Measurements from ENCODE around the gene ZNF329.

ZNF329 gene

DNA sequence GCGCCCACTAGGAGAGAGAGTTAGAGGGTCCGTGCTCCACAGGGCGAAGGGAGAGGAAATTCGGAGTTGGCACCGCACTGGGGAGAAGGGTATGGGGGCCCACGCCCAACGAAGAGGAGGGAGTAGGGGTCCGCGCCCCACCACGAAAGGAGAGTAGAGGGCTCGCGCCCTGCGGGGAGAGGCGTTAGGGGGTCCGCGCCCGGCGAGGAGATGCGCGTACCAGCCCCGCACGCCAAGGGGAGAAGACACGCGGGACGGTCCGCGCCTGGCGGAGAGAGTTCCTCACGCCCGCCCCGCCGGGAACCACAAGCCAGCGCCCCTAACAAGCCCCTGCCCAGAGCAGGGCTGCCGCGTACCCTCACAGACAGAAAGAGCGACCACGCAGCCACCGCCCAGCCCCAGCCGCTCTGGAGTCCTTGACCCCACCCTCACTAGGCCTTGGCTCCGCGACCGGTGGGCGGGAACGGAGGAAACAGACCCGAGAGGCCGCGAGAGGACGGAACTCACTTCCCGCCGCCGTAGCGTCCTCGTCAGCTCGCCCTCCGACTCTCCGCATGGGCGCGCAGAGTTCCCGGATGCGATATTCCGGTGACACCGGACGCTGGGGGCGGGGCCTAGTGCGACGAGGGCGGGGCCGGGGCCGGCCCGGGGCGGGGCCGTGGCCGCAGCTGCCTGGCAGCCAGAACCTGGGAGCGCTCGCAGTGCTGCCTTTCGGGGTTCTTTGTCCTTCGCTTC, 32.6 kb downstream of the ZNF329 start:
- DNase-seq, result no peak

DNA sequence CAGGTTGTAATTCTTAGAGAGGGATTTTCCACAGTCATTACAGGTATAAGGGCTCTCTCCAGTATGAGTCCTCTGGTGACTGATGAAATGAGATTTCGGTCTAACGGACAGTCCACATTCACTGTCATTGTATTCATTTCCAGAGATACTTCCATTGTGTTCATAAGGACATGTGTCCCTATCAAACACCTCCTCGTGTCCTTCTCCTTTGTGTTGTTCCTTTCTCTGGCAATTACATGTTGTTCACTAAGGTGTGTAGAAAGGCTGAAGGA, 42.1 kb downstream of the ZNF329 start:
- DNase-seq, result no peak

DNA sequence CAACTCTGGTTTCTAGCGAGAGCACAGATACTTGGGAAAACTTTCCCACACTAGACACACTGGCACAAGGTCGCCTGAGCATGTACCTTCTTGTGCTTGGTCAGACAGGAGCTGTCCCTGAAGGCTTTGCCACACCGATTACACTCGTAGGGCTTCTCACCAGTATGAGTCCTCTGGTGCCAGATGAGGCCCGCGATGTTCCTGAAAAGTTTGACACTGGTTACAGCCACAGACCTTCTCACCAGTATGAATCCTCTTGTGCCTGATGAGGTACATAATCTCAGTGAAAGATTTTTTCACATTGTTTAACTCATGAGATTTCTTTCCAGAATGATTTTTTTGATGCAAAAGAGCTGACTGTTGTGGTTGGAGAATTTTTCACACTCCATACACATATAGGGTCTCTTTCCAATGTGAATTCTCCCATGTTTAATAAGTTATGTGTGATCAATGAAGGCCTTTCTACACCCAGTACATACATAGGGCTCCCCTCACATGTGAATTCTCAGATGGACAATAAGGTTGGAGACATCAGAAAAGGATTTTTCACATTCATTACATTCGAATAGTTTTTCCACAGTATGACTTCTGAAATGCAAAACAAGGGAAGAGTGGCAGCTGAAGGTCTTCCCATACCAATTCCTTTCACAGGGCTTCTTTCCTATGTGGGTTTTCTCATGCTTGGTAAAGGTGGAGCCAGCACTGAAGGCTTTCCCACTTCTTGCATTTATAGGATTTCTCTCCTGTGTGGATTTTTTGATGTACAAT, 42.6 kb downstream of the ZNF329 start:
- no peak for DNase-seq

DNA sequence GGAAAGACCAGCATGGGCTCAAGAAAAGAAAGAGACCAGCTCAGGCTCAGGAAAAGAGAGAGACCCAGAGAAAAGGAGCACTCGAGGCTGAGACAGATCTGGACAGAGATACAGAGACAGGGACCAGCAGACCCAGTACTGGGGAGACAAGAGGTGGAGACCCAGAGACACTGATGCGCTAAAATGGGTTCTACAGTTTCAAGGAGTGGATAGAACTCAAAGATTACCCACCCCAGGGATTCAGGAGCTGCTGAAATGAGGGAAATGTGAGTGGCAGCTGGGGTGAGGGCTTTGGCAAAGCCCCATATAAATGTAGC, 51.9 kb downstream of the ZNF329 start:
- no peak for DNase-seq

DNA sequence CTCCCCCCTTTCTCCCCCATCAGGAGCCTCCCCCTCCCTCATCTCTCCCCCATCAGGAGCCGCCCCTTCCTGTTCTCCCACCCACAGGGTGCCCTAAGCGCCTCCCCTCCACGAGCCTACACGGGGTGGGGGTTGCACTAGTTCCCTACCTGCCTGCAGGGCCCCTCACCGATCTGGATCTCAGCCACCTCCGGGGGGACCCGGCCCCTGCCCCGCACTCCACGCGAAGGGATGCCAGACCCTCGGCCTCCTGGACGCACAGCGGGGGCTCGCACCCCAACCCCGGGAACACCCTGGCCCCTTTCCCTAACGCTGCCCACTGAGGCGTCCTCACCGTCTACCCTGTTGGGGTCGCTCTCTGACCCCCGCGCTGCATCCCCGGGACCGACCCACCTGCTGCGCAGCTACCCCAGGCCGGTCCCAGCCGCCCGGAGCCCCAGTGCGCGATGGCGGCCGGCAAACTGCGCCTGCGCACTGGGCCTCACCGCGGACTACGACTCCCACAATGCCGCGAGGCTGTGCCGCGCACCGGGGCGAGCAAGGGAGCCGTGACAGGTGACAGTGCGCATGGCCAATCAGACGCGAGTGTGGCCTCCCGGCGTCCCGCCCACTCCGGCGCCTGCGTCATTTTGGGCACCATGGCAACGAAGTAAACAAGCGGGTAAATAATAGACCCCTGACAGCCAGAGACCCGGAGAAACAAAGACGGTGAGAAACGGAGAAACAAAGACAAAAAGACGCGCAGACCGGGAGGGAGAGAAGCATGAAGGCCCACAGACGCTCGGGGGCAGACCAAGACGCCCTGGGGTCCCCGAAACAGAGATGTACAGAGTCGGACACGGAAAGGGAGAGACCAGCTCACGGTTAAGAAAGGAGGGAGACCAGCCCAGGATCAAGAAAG, 52.6 kb downstream of the ZNF329 start, which contains the start of gene ZSCAN18:
TSS of gene ZSCAN18 (minus strand) at position 451 of the 901 bp plus-strand sequence. CDS start 7,964 bp downstream, outside the sequence.
- peak; percentile 98 for DNase-seq

DNA sequence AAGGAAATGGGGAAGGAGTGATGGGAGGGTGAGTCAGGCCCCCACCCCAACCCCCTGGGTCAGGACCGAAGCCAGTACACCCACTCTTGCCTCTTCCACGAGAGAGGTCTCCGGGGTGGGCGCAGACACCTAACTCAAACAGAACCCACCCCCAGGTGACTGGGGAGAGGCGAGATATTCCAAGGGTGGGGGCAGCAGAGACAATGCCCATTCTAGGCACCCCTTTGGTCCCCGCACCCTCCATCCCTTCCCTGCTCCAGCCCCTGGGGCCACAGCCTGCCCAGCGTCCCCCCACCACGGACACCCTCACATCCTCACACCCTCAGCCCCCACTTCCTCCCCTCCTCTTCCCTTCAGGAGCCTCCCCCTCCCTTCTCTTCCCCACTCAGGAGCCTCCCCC, 53.2 kb downstream of the ZNF329 start:
- no peak for DNase-seq

DNA sequence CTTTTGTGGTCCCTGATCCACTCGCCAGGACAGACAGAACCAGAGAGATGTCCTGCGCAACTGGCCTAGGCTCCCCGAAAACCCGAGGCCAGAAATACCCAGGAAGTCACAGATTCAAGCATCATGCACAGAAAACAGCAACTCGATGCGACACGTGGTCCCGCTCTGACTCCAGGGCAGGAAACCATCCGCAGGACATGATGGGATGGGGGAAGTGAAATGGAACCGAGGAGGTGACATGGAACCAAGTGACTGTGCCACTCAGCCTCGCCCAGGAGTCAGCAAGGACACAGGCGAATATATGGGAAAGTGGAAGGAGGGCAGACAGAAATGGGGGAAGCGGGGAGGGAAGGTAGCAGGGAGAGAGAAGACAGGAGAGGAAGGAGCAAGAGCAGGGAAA, 53.7 kb downstream of the ZNF329 start:
- no peak for DNase-seq

DNA sequence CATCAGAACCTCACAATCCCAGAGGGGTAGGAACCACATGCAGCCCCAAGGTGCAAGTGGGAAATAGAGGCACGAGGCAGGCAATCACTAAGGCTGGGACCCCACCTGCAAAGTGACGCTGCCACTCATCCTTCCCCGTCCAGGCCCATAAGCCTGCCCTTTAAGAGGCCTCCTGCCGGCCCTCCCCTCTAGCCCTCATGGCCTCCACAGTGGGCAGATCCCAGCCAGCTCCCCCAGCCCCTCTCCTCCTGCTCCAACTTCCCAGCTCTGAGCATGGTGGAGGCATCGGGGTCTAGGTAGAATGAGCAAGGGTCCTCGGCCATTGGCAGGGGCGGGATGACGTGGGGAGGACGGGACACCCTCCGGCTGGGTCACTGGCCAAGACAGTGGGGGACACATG, 55.3 kb downstream of the ZNF329 start:
- DNase-seq, result no peak

DNA sequence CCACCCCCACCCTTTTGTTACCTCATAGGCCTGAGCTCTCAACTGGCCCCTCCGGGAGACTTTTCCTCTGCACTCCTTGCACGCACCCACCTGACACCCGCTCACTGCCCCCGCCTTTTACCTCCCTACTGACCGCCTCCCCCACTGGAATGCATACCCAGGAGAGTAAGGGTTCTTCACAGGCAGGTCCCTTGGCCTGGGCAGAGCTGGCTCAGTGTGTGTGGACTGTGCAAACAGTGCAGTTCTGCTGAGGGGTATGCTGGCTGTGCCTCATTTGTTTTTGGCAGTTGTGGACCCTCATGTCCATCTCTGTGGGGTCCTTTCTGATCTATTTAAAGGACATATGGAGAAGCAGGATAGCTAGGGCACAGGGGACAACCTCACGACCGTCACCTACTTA, 57.5 kb downstream of the ZNF329 start:
- DNase-seq, result no peak

DNA sequence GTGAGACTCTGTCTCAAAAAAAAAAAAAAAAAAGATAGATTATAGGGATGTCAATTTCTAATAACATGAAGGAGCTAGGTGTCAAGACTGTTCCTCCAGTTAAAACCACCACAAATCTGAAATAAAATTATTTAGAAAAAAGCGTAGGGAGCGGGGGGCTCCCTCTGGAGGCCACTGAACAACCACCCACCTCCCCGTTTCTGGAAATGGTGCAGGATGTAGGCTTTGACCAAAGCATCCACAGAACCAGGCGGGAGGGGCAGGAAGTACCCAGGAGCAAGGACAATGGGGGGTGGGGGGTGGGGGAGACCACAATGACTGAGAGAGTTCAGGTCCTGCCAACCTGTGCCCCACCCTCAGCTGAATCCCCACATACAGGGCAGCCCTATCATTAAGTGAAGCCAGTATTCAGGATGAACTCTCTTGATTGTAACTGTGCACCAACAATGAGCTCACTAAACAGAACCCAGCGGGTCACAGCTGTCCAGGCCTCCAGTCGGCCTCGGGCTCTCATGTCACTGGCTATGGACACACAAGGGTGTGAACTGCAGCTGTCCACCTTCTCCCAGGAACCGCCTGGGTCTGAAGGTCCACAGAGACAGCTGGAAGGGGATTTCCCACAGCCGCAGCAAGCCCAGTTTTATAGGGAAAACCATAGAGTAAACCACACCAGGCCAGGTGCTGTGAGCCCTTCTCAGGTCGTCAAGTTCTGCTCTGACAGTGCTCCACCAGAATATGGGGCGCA, 59.2 kb downstream of the ZNF329 start:
- no peak for DNase-seq

DNA sequence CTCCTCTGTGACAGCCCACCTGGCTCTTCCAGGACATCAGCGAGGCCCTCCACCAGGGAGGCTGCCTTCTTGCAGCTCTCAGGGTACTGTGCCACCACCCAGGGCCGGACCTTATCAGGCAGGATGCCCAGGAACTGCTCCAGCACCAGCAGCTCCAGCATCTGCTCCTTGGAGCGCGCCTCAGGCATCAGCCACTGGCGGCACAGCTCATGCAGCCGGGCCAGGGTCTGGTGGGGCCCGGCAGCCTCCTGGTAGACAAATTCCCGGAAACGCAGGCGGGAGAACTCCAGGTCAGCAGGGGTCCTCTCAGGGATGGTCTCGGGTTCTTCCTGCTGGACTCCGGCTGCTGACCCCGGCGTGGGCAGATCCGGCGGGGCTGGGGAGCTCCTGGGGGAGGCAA, 60.7 kb downstream of the ZNF329 start:
- no peak for DNase-seq

DNA sequence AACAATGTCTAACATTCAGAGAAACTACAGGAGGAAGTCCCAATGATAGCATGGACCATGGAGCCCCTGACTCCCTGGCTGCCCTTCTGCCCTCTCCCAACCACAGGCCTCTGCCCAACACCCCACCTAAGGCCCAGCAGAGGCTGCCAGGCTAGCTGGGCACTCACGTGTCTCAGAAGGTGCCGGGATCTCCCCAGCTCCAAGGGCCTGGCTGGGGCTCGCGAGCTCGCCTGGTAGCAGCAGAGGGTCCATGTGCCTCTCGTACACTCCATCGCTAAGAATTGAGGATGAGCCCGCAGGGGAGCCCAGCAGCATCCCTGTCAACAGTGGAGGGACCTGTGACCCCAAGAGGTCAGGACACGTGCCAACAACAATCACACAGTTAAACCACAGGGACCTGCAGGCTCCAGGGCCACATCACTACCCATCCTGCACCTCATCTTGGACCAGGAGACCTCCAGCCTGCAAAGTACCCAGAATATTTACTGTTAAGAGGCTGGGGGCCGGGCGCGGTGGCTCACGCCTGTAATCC, 62.0 kb downstream of the ZNF329 start:
- no peak for DNase-seq

DNA sequence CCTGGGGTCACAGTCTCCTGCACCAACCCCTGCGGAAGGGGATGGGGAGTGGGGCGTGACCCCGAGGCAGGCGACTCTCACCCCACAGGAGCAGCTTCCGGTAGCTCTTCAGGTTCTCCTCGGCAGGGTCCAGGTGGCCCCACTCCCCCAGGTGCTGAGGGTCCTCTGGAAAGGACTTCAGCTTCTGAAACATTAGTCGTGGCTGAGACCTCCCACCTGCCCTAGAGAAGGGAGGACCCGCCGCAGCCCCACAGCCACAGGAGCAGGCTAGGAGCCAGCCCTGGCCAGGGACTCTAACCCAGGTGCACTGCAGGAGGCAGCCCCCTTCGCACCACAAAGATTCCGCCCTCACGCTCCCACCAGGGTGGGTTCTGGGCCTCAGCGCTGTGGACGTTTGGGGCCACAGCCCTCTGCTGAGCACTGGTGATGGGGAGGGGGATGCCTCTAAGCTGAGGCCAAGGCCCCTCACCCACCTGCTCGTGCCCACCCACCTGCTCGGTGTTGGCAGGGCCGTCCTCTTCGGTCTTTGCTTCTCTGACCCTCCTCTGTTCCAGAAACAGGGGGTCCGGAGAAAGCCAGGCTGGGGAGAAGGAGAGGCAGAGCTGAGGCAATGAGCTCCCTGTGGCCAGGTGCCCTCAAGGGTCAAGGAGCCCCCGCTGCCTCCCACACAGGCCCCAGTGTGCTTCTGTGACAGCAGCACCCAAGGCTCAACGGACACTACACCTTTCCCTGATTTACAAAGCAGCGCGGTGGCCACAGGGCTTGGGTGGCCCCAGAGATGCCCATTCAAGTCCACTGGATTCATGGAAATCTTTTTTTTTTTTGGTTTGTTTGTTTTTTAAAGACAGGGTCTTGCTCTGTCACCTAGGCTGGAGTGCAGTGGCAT, 63.5 kb downstream of the ZNF329 start:
- no peak for DNase-seq

DNA sequence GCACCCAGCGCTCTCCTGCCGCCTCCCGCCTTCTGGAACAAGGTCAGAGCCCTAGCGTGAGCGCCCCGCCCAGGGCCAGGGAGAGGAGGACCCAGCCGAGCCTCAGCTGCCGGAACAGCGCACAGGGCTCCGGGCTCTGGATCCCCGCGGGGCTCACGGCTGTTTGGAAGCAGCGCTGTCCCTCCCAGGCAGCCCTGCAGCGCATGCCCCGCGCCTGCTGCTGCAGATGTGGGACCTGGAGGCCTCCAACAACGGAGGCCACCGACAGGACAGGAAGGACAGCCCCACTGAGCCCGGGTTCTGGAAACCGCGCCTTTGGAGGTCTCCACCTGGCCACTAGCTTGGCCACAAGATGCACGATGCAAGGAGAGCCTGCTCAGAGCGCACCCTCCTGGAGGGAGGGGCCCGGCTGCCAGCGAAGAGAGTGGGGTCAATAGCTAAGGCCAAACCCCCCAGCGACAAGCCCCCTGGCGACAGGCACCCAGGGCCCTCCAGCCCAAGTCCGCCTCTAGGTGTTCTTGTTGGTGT, 65.2 kb downstream of the ZNF329 start:
- no peak for DNase-seq

DNA sequence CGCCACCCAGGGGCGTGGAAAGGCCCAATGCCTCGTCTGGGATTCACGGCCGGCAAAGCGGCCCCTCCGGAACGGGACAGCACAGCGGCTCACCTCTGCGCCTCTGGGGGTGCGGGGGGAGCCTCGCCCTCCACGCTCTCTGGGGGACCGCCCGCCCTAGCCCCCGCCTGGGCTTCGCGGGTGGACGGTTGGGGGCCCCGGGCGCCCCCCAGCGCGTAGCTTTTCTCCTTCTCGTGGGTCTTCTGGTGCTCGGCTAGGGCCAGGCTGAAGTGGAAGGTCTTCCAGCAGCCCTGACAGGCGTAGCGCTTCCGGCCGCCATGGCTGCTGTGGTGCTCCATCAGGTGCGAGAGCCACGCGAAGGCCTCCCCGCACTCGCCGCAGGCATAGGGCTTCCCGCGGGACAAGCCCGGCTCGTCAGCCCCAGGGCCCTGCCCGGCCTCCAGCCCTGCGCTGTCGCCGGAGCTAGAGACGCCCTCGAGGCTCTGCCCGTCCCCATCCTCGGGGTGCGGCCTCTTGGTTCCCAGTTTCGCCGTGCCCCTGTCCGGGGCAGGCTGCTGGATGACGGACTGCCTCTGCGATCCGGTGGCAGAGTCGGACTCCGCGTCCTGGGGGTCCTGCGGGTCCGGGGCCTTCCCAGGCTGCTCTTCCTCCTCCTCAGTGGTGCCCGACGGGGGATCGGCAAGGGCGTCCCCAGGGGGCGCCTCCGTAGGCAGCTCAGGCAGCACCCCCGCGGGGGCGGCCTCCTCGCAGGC, 65.8 kb downstream of the ZNF329 start:
- DNase-seq, result no peak

DNA sequence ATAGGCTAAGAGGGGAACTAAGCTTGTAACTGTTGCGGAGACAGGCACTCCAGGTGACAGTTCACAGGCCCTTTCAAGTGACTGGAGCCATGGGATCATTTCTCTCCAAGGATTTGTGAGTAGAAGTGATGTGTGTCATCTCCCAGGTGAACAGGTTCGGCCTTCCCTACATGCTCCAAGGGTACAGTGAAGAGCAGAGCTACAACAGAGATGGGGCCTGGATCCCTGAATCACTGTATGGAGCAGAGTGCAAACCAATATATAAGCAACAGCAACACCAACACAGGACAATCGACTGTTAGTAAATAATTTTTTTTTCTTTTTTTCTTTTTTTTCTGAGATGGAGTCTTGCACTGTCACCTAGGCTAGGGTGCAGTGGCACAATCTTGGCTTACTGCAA, 67.6 kb downstream of the ZNF329 start:
- DNase-seq, result no peak

DNA sequence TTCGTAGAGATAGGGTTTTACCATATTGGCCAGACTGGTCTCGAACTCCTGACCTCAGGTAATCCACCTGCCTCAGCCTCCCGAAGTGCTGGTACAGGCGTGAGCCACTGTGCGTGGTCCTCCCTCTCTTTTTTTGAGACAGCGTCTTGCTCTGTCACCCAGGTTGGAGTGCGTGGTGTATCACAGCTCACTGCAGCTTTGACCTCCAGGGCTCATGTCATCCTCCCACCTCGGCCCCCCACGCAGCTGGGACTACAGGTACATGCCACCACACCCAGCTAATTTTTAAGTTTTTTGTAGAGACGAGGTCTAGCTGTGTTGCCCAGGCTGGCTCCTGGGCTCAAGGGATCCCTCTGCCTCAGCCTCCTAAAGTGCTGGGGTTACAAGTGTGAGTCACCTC, 70.8 kb downstream of the ZNF329 start:
- DNase-seq, result no peak

Data from activated naive CD4-positive, alpha-beta T cell treated with anti-CD3 and anti-CD28 coated beads, Interleukin-2, amount 50 U/mL, for 16 hours (primary cell).